Activated CD8-positive, alpha-beta memory T cell treated with anti-CD3 and anti-CD28 coated beads, Interleukin-2, amount 50 U/mL, for 4 hours (primary cell): ENCODE measurements around the gene TAS1R3.

Source experiments
- DNase-seq: peaks from one replicate; pipeline ENCODE4 v3.0.0-alpha.2; 2020

TAS1R3 gene

DNA sequence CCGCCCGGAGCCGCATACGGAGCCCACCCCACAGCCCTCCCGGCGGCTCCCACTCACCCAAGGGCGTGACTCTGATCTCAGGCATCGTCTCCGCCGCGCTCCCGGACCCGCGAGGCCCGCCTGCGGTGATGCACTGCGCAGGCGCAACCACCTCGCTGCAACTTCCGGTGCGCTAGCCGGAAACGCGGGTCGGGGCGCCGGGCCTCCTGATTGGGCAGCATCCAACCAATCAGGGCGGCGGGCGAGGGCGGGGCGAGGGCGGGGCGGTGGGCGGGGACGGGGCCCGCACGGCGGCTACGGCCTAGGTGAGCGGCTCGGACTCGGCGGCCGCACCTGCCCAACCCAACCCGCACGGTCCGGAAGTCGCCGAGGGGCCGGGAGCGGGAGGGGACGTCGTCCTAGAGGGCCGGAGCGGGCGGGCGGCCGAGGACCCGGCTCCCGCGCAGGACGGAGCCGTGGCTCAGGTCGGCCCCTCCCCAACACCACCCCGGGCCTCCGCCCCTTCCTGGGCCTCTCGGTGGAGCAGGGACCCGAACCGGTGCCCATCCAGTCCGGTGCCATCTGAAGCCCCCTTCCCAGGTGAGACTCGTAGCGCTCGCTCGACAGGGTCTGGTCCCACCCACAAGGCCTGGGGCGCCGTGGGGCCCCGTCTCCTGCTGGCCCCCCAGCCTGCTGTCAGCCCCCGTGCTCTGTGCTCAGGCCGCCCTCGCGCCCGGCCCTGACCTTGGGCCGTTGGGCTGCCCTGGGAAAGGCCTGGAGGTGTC lies 6.4 kb upstream of the TAS1R3 start, which contains the start of the genes CPTP and INTS11:
Gene CPTP, plus strand, starts transcription at position 279 of the 764 bp plus-strand sequence. CDS start 2,109 bp downstream, outside the sequence.
Gene INTS11, minus strand, starts transcription at position 137 of the 764 bp plus-strand sequence. Its CDS starts 52 bp downstream, at position 85.
- DNase-seq = peak; percentile 96

GRCh38 chr1:1325288-1326074 lies 5.6 kb upstream of the TAS1R3 start:
- no peak for DNase-seq

- no peak for DNase-seq
These were observed 4.9 kb upstream of the TAS1R3 start for GRCh38 chr1:1326075-1326605.

GRCh38 chr1:1327291-1327690 lies 3.8 kb upstream of the TAS1R3 start:
- no peak for DNase-seq

GRCh38 chr1:1328254-1328653 lies 2.8 kb upstream of the TAS1R3 start:
- no peak for DNase-seq

DNA sequence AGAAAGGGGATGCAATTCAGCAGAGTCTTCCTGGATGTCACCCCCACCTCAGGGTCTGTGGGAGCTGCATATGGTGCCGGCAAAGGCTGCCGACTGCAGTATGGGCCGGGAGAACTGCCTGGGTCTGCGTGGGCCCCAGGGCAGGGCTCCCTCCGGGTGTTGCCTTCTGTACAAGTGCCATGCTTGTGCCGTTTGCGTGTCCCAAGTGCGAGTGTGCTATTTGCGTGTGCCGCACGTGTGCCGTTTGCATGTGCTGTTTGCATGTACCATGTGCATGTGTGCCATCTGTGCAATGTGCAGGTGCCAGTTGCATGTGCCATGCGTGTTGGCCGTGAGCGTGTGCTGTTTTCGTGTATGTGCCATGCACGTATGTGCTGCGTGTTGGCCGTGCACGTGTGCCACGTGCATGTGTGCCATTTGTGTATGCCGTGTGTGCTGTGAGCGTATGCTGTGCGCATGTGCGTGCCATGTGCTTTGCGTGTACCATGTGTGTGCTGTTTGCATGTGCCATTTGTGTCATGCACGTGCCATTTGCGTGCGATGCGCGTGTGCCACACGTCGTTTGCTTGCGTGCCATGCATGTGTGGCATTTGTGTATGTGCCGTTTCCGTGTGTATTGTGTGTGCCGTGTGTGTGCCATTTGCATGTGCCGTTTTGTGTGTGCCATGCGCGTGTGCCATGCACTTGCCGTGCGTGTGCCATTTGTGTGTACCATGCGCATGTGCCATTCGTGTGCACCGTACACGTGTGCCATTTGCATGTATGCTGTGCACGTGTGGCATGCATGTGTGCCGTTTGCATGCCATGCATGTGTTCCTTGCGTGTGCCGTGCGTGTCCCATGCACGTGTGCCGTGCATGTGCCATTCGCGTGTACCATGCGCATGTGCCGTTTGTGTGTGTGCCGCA lies 1.5 kb upstream of the TAS1R3 start:
- no peak for DNase-seq

DNA sequence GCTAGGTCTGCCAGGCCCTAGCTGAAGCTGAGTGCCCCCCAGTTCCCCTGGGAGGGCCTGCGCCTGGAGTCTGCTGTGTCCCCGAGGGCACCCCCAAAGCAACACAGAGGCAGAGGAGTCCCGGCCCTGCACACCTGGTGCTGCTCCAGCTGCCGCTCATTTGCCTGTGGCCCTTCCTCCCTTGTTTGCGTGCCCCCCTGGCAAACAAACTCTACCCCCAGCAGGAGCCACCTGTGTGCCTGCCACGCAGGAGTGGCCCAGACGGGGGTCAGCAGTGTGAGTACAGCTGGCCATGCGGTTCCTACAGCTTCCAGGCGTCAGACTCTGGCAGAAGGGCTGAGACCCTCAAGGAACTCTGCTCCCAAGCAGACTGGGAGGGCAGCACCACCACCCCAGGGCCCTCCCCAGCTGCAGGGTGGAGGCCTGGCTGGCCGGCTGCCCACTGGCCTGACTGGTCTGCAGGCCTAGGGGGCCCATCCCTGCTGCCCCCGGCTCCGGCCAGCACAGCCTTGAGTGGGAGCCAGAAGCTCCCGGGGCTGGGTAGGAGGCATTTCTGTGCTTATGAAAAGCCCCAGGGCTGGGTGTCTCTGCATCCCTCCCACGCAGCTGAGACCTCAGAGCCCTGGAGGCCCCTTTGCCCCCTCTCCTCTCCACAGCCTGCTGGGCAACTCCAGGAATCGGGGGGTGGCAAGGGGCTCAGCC lies 563 bp upstream of the TAS1R3 start:
- DNase-seq = no peak

DNA sequence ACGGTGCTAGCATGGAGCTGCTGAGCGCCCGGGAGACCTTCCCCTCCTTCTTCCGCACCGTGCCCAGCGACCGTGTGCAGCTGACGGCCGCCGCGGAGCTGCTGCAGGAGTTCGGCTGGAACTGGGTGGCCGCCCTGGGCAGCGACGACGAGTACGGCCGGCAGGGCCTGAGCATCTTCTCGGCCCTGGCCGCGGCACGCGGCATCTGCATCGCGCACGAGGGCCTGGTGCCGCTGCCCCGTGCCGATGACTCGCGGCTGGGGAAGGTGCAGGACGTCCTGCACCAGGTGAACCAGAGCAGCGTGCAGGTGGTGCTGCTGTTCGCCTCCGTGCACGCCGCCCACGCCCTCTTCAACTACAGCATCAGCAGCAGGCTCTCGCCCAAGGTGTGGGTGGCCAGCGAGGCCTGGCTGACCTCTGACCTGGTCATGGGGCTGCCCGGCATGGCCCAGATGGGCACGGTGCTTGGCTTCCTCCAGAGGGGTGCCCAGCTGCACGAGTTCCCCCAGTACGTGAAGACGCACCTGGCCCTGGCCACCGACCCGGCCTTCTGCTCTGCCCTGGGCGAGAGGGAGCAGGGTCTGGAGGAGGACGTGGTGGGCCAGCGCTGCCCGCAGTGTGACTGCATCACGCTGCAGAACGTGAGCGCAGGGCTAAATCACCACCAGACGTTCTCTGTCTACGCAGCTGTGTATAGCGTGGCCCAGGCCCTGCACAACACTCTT lies 1.1 kb downstream of the TAS1R3 start:
- DNase-seq = no peak

GRCh38 chr1:1332774-1333480 lies 1.8 kb downstream of the TAS1R3 start:
- DNase-seq = no peak

DNA sequence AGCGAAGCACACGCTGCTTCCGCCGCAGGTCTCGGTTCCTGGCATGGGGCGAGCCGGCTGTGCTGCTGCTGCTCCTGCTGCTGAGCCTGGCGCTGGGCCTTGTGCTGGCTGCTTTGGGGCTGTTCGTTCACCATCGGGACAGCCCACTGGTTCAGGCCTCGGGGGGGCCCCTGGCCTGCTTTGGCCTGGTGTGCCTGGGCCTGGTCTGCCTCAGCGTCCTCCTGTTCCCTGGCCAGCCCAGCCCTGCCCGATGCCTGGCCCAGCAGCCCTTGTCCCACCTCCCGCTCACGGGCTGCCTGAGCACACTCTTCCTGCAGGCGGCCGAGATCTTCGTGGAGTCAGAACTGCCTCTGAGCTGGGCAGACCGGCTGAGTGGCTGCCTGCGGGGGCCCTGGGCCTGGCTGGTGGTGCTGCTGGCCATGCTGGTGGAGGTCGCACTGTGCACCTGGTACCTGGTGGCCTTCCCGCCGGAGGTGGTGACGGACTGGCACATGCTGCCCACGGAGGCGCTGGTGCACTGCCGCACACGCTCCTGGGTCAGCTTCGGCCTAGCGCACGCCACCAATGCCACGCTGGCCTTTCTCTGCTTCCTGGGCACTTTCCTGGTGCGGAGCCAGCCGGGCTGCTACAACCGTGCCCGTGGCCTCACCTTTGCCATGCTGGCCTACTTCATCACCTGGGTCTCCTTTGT lies 2.6 kb downstream of the TAS1R3 start:
- no peak for DNase-seq

DNA sequence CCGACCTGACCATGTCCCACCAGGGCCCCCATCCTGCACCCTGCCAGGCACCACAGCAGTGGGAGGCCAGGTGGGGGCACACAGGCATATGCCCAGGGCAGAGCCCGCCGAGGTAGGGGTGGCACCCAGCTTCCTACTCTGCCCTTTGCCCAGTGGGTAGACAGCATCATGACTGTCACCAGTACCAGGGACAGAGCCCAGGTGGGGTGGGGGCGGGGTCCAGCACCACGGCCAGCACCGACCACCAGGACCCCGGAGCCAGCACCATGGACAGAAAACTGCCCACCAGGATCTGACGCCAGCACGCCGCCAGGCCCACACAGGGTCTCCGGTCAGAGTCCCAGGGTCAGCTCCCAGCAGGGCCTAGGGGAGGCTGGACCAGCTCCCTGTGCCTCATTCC lies 3.8 kb downstream of the TAS1R3 start:
- no peak for DNase-seq

- DNase-seq = no peak
These were observed 4.2 kb downstream of the TAS1R3 start for GRCh38 chr1:1335283-1335682.

- DNase-seq = no peak
These were observed 4.7 kb downstream of the TAS1R3 start for GRCh38 chr1:1335792-1336248.

- no peak for DNase-seq
These were observed 5.4 kb downstream of the TAS1R3 start for GRCh38 chr1:1336446-1336845.

DNA sequence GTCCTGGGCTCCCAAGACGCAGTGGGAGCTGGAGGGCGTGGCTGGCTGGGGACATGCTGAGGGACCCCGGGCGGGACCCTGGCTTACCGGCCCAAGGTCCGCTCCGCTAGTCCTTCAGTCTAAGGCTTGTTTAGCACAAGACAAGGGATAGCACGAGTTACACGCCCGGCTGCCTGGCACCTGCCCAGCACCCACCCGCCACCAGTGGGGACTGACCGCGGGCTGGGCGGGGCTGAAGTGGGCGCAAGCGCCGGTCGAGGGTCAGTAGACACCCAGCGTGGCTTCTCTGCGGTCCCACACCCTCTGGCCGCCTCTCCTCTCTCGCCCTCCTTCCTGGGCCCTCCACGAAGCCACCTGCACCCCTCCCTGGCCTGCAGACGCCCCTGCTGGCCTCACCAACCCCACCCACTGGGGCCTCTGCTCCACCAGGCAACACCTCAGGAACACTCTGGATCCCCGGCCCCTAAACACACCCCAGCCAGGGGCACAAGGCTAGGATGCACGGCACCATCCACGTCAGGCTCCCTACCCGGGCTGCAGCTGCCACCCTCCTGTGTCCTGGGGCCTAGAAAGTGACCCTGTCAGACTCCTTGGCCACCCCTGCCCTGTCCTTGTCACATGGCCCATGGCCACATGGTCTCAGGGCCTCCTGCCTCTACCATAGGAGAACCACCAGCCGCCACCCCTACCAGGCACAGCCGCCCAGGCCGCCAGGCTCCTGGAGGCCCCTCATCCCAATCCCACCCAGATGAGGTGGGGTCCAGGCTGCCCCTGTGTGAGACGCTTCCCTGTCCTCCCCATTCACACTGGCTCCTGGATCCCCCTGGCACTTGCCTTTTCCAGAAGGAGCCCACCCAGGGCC lies 6.1 kb downstream of the TAS1R3 start:
- DNase-seq = no peak

- no peak for DNase-seq
These were observed 6.7 kb downstream of the TAS1R3 start for GRCh38 chr1:1337793-1338147.

DNA sequence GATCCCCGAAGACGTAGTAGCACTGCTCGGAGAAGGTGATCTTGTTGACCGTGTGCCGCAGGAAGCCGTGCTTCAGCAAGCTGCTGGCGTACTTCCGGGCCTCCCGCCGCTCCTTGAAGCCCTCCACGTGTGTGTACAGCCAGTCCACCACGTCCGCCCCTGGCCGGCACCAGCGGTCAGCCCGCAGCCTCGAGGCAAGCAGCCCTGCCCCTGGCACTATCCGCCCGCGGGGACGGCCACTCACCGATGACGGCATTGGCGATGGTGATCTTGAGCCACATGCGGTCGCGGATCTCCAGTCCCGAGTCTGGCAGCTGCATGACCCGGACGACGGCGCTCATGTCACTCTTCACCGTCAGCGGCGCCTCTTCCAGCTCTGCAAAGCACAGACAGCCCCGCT lies 7.2 kb downstream of the TAS1R3 start:
- DNase-seq = no peak

DNA sequence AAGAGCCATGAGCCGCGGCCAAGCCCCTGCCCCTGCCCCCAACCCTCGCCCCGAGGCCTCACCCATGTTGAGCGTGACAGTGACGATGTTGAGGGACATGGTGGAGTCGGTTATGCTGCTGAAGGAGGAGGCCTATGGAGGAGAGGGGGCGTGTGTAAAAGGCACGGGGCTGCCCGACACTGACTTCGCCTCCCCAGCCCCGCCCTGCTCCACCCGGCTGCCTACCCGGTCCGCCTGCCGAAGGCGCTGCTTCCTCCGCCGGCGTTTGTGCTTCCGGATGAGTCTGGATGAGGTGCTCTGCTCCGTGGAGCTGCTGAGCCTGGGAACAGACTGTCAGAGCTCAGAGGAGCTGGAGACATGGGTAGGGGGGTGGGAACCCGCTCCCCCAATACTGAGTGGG lies 9.1 kb downstream of the TAS1R3 start:
- no peak for DNase-seq
